CD14-positive monocyte (primary cell): ENCODE data around the gene NUP62. TPM values are rescaled to one million over a fixed set of nuclear protein-coding genes. Genes with fewer than 3 reads are reported as not detected.

Experiments
- DNase-seq, 3 donors: peaks; one replicate each; pipeline ENCODE4 v3.0.0-alpha.2; 2011 to 2022
- H2AFZ ChIP-seq: 2 replicates; pipeline ENCODE4 v1.6.0; 2012; ENCODE audit warnings: mild to moderate bottlenecking, low read depth, low read length, inconsistent platforms; ENCODE audit not compliant: insufficient read depth, poor library complexity, severe bottlenecking
- H3K27ac ChIP-seq, 2 donors: 1 replicate in 1 of 2; 2 replicates in 1 of 2; pipeline ENCODE4 v1.5.1; 2012 to 2013; ENCODE audit warnings: low read length in 2 of 2, control low read depth in 1 of 2, inconsistent platforms in 1 of 2, low read depth in 1 of 2, mild to moderate bottlenecking in 1 of 2
- H3K27me3 ChIP-seq, 2 donors: one replicate each; pipeline versions ENCODE4 v1.6.0 to v1.6.1; 2011 to 2013; ENCODE audit warnings: low read length in 2 of 2; ENCODE audit not compliant: control insufficient read depth in 2 of 2, insufficient read depth in 2 of 2
- H3K36me3 ChIP-seq, 2 donors: replicated peaks in 1 of 2; 1 replicate in 1 of 2; 2 replicates in 1 of 2; pipeline versions ENCODE4 v1.5.1 to v1.6.1; 2012 to 2013; ENCODE audit warnings: low read length in 2 of 2, control low read depth in 1 of 2, inconsistent platforms in 1 of 2, mild to moderate bottlenecking in 1 of 2; ENCODE audit not compliant: insufficient read depth in 2 of 2, control insufficient read depth in 1 of 2
- H3K4me1 ChIP-seq, 2 donors: 1 replicate in 1 of 2; 2 replicates in 1 of 2; pipeline versions ENCODE4 v1.5.1 to v1.6.1; 2012 to 2013; ENCODE audit warnings: low read length in 2 of 2, control low read depth in 1 of 2, inconsistent platforms in 1 of 2, mild to moderate bottlenecking in 1 of 2, moderate library complexity in 1 of 2; ENCODE audit not compliant: insufficient read depth in 2 of 2, control insufficient read depth in 1 of 2
- H3K4me2 ChIP-seq: replicated peaks from 2 replicates; pipeline ENCODE3; 2012; ENCODE audit warnings: low read length, moderate library complexity, mild to moderate bottlenecking; ENCODE audit not compliant: poor library complexity, severe bottlenecking; ENCODE audit errors: extremely low read depth
- H3K4me3 ChIP-seq, 3 experiments: fragments of 200-600 bp in 1 of 3; sonication (generic) in 1 of 3; replicated peaks in 1 of 3; 1 replicate in 2 of 3; 2 replicates in 1 of 3; pipeline ENCODE4 v1.5.1; 2011 to 2013; ENCODE audit warnings: low read length in 3 of 3, mild to moderate bottlenecking in 3 of 3, control low read depth in 2 of 3, low read depth in 2 of 3, inconsistent platforms in 1 of 3, moderate library complexity in 1 of 3
- H3K79me2 ChIP-seq: 2 replicates; pipeline ENCODE4 v1.6.0; 2012; ENCODE audit warnings: mild to moderate bottlenecking, control low read depth, inconsistent platforms, low read length, moderate library complexity; ENCODE audit not compliant: insufficient read depth
- H3K9ac ChIP-seq: 2 replicates; pipeline ENCODE4 v1.6.0; 2017; ENCODE audit warnings: low read length, mild to moderate bottlenecking; ENCODE audit not compliant: insufficient read depth, poor library complexity, severe bottlenecking
- H3K9me3 ChIP-seq, 2 donors: replicated peaks in 1 of 2; 1 replicate in 1 of 2; 2 replicates in 1 of 2; pipeline versions ENCODE4 v1.5.1 to v1.6.1; 2012 to 2013; ENCODE audit warnings: low read length in 2 of 2, control low read depth in 1 of 2; ENCODE audit not compliant: control insufficient read depth in 1 of 2, insufficient read depth in 1 of 2
- H4K20me1 ChIP-seq: 2 replicates; pipeline ENCODE4 v1.6.0; 2012; ENCODE audit warnings: mild to moderate bottlenecking, low read length, control low read depth, moderate library complexity; ENCODE audit not compliant: insufficient read depth
- H3K27ac Mint-ChIP-seq, 7 donors: one replicate each; pipeline ENCODE4 v1.8.0; 2020; ENCODE audit warnings: mild to moderate bottlenecking in 7 of 7, mixed read lengths in 7 of 7, moderate library complexity in 6 of 7, inconsistent platforms in 2 of 7
- H3K27me3 Mint-ChIP-seq, 3 donors: one replicate each; pipeline ENCODE4 v1.8.0; 2021 to 2022; ENCODE audit warnings: low read depth in 3 of 3, mild to moderate bottlenecking in 3 of 3, mixed read lengths in 3 of 3, moderate library complexity in 3 of 3, inconsistent platforms in 1 of 3
- H3K36me3 Mint-ChIP-seq, 2 donors: one replicate each; pipeline ENCODE4 v1.8.0; 2020; ENCODE audit warnings: mixed read lengths in 2 of 2, inconsistent platforms in 1 of 2, mild to moderate bottlenecking in 1 of 2
- H3K4me1 Mint-ChIP-seq: one replicate; pipeline ENCODE4 v1.8.0; 2020; ENCODE audit warnings: mild to moderate bottlenecking, mixed read lengths
- H3K4me3 Mint-ChIP-seq, 2 donors: one replicate each; pipeline ENCODE4 v1.8.0; 2020; ENCODE audit warnings: mild to moderate bottlenecking in 2 of 2, mixed read lengths in 2 of 2, moderate library complexity in 1 of 2
- H3K9me3 Mint-ChIP-seq, 7 donors: one replicate each; pipeline ENCODE4 v1.8.0; 2020 to 2022; ENCODE audit warnings: mixed read lengths in 7 of 7, mild to moderate bottlenecking in 6 of 7, moderate library complexity in 6 of 7, inconsistent platforms in 2 of 7
- WGBS: methylation state at CpG from one replicate; pipeline ENCODE4 v1.1.5; 2013; ENCODE audit warnings: missing lambda C conversion rate; ENCODE audit not compliant: insufficient coverage; 5-methylcytosine and 5-hydroxymethylcytosine counted together
- intact Hi-C, 2 donors: fragments of 100-400 bp; cut with micrococcal nuclease; formaldehyde crosslinking; loops; one replicate each; pipeline versions ENCODE4 v1.15.0 to v1.15.1; 2023
- polyA plus RNA-seq, 3 donors: library from polyadenylated mRNA; depleted of rRNA in 1 of 3; unstranded in 2 of 3; stranded (reverse) in 1 of 3; fragments of 300-500 nt in 2 of 3; fragments of >200 nt in 1 of 3; fragmentation: Illumina TruSeq in 2 of 3; gene quantifications; 1 replicate in 2 of 3; 2 replicates in 1 of 3; pipeline ENCODE4 v1.2.3, GENCODE V29; 2012 to 2021
- TF ChIP-seq, protein P1 (sequence below): fragments of 200-600 bp; IDR thresholded peaks from one replicate; pipeline ENCODE4 v1.8.0; 2022; ENCODE audit warnings: antibody characterized with exemption, mild to moderate bottlenecking

NUP62 gene
- polyA plus RNA-seq, 3 donors = 32.3 to 62.2 (median 48.6) TPM

DNA sequence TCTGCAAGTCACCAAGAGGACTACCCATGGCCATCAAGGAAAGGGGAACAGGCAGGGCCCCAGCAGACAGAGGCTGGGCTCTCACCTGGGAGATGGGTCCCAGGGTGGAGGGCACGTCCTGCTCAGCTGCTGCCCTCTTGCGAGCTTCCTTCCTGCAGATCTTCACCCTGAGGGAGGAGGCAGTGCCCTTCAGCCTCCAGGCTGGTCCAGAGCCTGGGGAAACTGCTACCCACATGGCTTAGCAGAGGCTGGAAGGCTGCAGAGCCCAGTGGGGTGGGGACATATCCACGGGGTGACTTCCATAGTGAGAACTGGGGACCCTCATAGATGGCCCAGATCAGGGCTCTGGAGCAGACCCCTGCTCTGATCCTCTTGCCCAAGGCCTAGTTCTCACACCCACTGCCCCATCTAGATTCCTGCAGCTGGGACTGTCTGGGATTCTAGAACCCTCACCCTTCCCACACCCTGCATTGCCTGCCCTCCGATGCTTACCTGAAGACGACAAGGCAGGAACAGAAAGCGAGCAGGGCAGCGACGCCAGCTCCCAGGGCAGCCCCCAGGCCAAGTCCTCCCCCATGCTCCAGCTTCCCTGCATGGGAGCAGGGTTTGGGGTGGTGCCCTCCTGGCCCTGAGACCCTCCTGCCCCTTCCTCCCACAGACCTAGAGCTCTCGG, 22.6 kb upstream of the NUP62 start:
- Histone ChIP-seq H3K4me2 (no peak overlapping the region), H3K27ac (no peak overlapping the region), H3K79me2 (no peaks in the 10 kb centered on the region), H2AFZ (no peak overlapping the region), H4K20me1 (no peaks in the 10 kb centered on the region), H3K4me1 (peaks cover 49 to 53% of the 10 kb centered on the region in 2 donors), H3K36me3 (no peaks in the 10 kb centered on the region), H3K27me3 (no peaks in the 10 kb centered on the region), H3K9me3 (no peaks in the 10 kb centered on the region), H3K4me3 (no peak overlapping the region), H3K9ac (no peak overlapping the region)
- Mint-ChIP-seq H3K36me3 (no peaks in the 10 kb centered on the region), H3K9me3 (peaks cover 0 to 1% (median 0%) of the 10 kb centered on the region in 7 donors), H3K27ac (no peak overlapping the region), H3K4me3 (no peak overlapping the region), H3K4me1 (peaks cover 58% of the 10 kb centered on the region), H3K27me3 (peaks cover 7 to 16% (median 11%) of the 10 kb centered on the region in 3 donors)
- 72% methylated on average over 3 of the region's 9 CpGs for WGBS
- DNase-seq = no peak
- TF ChIP-seq, protein P1, sequence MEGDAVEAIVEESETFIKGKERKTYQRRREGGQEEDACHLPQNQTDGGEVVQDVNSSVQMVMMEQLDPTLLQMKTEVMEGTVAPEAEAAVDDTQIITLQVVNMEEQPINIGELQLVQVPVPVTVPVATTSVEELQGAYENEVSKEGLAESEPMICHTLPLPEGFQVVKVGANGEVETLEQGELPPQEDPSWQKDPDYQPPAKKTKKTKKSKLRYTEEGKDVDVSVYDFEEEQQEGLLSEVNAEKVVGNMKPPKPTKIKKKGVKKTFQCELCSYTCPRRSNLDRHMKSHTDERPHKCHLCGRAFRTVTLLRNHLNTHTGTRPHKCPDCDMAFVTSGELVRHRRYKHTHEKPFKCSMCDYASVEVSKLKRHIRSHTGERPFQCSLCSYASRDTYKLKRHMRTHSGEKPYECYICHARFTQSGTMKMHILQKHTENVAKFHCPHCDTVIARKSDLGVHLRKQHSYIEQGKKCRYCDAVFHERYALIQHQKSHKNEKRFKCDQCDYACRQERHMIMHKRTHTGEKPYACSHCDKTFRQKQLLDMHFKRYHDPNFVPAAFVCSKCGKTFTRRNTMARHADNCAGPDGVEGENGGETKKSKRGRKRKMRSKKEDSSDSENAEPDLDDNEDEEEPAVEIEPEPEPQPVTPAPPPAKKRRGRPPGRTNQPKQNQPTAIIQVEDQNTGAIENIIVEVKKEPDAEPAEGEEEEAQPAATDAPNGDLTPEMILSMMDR = no peak
- intact Hi-C loops = no loop called here

DNA sequence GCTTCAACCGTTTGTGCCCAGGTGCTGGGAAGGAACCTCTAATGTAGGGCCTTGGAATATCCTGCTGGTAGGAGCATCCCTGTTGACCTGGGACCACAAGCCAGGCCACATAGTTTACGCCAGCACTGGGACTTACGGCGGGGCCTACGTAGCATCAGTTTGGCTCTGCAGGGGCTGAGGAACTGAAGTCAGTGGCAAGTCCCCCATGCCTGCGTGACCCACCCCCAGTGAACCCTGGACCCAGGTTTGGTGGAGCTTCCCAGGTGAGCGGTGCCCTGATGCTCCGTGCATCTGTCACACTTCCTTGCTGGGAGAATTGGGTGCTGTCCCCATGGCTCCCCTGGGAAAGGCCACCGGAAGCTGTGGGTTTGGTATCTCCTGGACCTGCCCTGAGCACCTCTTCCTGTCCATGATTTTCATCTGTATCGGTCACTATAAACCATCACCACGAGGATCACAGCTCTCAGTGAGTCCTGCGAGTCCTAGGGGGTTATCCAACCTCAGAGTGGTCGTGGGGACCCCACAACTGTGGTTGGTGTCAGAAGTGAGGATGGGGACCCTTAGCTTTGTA, 21.7 kb upstream of the NUP62 start:
- Mint-ChIP-seq H3K27ac (no peak overlapping the region), H3K4me3 (no peak overlapping the region), H3K9me3 (peaks cover 0 to 3% (median 0%) of the 10 kb centered on the region in 7 donors), H3K4me1 (peaks cover 55% of the 10 kb centered on the region), H3K36me3 (no peaks in the 10 kb centered on the region), H3K27me3 (peaks cover 7 to 21% (median 11%) of the 10 kb centered on the region in 3 donors)
- TF ChIP-seq, protein P1 = no peak
- 93% methylated on average over 12 of the region's 13 CpGs for WGBS
- H3K79me2 ChIP-seq = no peaks in the 10 kb centered on the region
- H3K4me2 ChIP-seq = no peak overlapping the region
- H3K27ac ChIP-seq = no peak overlapping the region
- H3K4me1 ChIP-seq = peaks cover 49 to 52% of the 10 kb centered on the region in 2 donors
- no peaks in the 10 kb centered on the region for H3K9me3 ChIP-seq
- no peak overlapping the region for H2AFZ ChIP-seq
- H3K9ac ChIP-seq = no peak overlapping the region
- DNase-seq = no peak
- H4K20me1 ChIP-seq = no peaks in the 10 kb centered on the region
- intact Hi-C loops = no loop called here
- H3K36me3 ChIP-seq = no peaks in the 10 kb centered on the region
- H3K27me3 ChIP-seq = no peaks in the 10 kb centered on the region
- no peak overlapping the region for H3K4me3 ChIP-seq
